Astrocyte of the cerebellum (primary cell): ENCODE data around the gene KLK10.

ENCODE experiments used
- DNase-seq: peaks from one replicate; pipeline ENCODE4 v3.0.0-alpha.2; 2011; ENCODE audit warnings: low read depth
- H3K4me3 ChIP-seq: 2 replicates; pipeline ENCODE4 v1.5.1; 2011; ENCODE audit warnings: mild to moderate bottlenecking, low read depth, low read length, moderate library complexity
- CTCF ChIP-seq: IDR thresholded peaks from 2 replicates; pipeline ENCODE4 v1.5.1; 2012; ENCODE audit warnings: low read length, low read depth, moderate library complexity, mild to moderate bottlenecking; ENCODE audit errors: missing control alignments
- in situ Hi-C: cut with HindIII; loops from 2 replicates; pipeline ENCODE4 v1.10.0; 2017; ENCODE audit warnings: low sequenced_read_pairs

The KLK10 gene

DNA sequence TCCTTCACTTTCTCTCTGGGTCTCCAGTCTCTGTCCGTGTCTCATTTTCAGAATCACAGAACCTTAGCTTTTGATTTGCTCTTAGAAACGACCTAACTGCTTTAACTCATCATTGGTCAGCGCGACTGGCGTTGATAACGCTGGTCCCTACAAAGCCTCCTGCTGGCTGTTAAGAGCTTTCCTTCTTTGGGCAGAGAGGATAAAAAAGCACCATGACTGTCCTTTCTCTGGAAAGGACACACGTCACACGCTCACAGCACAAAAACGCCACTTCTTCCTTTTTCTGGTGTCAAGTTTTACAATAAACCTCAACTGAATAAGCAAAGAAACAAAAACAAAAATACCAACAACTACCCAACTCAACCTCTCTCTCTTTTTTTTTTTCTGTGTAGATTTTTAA is 17.0 kb upstream of the KLK10 start:
- H3K4me3 ChIP-seq = no peak overlapping the region
- in situ Hi-C loops = no loop called here
- DNase-seq = no peak
- no peak for TF ChIP-seq CTCF

GRCh38 chr19:51034704-51035103 is 15.2 kb upstream of the KLK10 start, which contains the start of gene KLK12:
Gene KLK12 (minus strand): TSS chr19:51035002. CDS start chr19:51034621, 381 bp downstream.
- in situ Hi-C loops = no loop called here
- H3K4me3 ChIP-seq = no peak within 1 kb of the TSS
- no peak for TF ChIP-seq CTCF
- no peak for DNase-seq

GRCh38 chr19:51031880-51032225 is 12.3 kb upstream of the KLK10 start:
- no peak for TF ChIP-seq CTCF
- in situ Hi-C loops = no loop called here
- no peak for DNase-seq
- H3K4me3 ChIP-seq = no peak overlapping the region

DNA sequence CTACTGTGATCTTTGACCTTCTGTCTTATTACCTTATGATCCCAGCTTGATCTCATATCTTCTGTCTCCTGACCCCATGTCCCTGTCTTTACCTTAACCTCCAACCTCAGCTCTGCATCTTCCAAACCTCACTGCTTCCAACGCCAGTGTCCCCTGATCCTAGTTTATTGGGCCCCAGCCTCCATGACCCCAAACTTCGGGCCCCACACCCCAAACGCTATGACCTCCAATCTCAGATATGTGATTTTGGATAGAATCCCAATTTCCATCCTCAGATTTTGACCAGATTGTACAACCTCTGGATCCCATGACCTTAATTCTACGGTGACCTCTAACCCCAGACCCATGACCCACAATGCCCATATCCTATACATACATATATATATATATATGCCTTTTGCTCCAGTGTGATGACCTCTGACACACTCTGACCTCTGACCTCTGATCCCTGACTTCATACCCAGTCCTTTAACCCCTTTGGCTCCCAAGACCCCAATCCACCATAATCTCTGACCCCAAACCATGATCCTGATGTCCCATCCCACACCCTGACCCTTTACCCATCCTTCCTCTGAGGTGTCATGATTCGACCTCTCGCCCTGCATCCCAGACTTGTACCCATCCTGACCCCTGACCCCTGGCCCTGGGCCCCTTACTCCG is 11.8 kb upstream of the KLK10 start:
- H3K4me3 ChIP-seq = no peak overlapping the region
- TF ChIP-seq CTCF = no peak
- DNase-seq = no peak
- in situ Hi-C loops = no loop called here

GRCh38 chr19:51030631-51031030 is 11.1 kb upstream of the KLK10 start:
- in situ Hi-C loops = no loop called here
- DNase-seq = no peak
- no peak for TF ChIP-seq CTCF
- no peak overlapping the region for H3K4me3 ChIP-seq

- no peak for TF ChIP-seq CTCF
Observed at GRCh38 chr19:51029718-51030117, 10.2 kb upstream of the KLK10 start.

More at GRCh38 chr19:51029718-51030117, 10.2 kb upstream of the KLK10 start:
- H3K4me3 ChIP-seq = no peak overlapping the region
- DNase-seq = no peak
- in situ Hi-C loops = no loop called here
